Testis (tissue), 5 donors: ENCODE data around the gene SCAP. TPM values are rescaled to one million over a fixed set of nuclear protein-coding genes. Genes with fewer than 3 reads are reported as not detected.
A peak's percentile ranks its signal among the peaks of the same experiment; 100 is the strongest.

Experiments
- DNase-seq: peaks from one replicate; pipeline ENCODE4 v3.0.0-alpha.2; 2019
- H3K27ac ChIP-seq, 2 donors: fragments of 200-600 bp; sonication (generic); one replicate each; pipeline ENCODE4 v1.5.1; 2019
- H3K27me3 ChIP-seq: fragments of 200-600 bp; sonication (generic); one replicate; pipeline ENCODE4 v1.5.1; 2019
- H3K36me3 ChIP-seq: fragments of 200-600 bp; sonication (generic); one replicate; pipeline ENCODE4 v1.5.1; 2017; ENCODE audit warnings: low read depth; ENCODE audit errors: missing control alignments
- H3K4me1 ChIP-seq: fragments of 200-600 bp; sonication (generic); one replicate; pipeline ENCODE4 v1.5.1; 2019
- H3K4me3 ChIP-seq, 2 donors: fragments of 200-600 bp; sonication (generic); one replicate each; pipeline ENCODE4 v1.5.1; 2017 to 2019
- H3K9me3 ChIP-seq: fragments of 200-600 bp; sonication (generic); one replicate; pipeline ENCODE4 v1.5.1; 2017
- CTCF ChIP-seq, 3 experiments: fragments of 450-650 bp in 2 of 3; fragments of 200-600 bp in 1 of 3; sonication (generic) in 1 of 3; IDR thresholded peaks; one replicate each; pipeline ENCODE4 v1.5.1; 2016 to 2019; ENCODE audit warnings: antibody characterized with exemption in 3 of 3, mild to moderate bottlenecking in 2 of 3, moderate library complexity in 1 of 3
- POLR2A ChIP-seq: fragments of 450-650 bp; IDR thresholded peaks from one replicate; pipeline ENCODE4 v1.6.1; 2017; ENCODE audit warnings: antibody characterized with exemption, mild to moderate bottlenecking, moderate library complexity
- WGBS, 2 donors: methylation state at CpG; one replicate each; pipeline ENCODE4 v1.1.5; 2018; 5-methylcytosine and 5-hydroxymethylcytosine counted together
- intact Hi-C: fragments of 100-400 bp; cut with DNase I; formaldehyde crosslinking; loops from one replicate; pipeline ENCODE4 v1.15.1; 2023; ENCODE audit warnings: low total_unique reads
- long read RNA-seq, 2 donors: transcript quantifications; one replicate each; lab custom pipeline, GENCODE V29; 2026
- polyA plus RNA-seq: library from polyadenylated mRNA; stranded (reverse); fragments of 350-450 nt; fragmentation: Illumina TruSeq; extraction: RNeasy Lipid Tissue Mini Kit (QIAGEN cat#74804); gene quantifications from one replicate; pipeline ENCODE4 v1.2.3, GENCODE V29; 2014; ENCODE audit warnings: low read depth, low replicate concordance; ENCODE audit not compliant: insufficient read depth
- total RNA-seq, 2 donors: library from RNA; depleted of rRNA; stranded (reverse); fragments of >200 nt; gene quantifications; one replicate each; pipeline ENCODE4 v1.2.3, GENCODE V29; 2016

The SCAP gene
- 100 to 1,000 TPM; 276 to 313 TPM for total RNA-seq
- 120 TPM for polyA plus RNA-seq
- long read RNA-seq, donor 1, full-length matches to known transcripts, result 8 of 152 reads
- long read RNA-seq, donor 1, partial matches to known transcripts, result 130 of 152 reads
- long read RNA-seq, donor 1, other reads (novel, unspliced or antisense), result 14 of 152 reads
- long read RNA-seq, donor 2, full-length matches to known transcripts, result 7 of 116 reads
- long read RNA-seq, donor 2, partial matches to known transcripts, result 99 of 116 reads
- long read RNA-seq, donor 2, other reads (novel, unspliced or antisense), result 10 of 116 reads

- TF ChIP-seq POLR2A (peak; percentile 46), CTCF (IDR thresholded peaks at IDR 0.05) (peak; percentile 97 to 100 (median 99))
- DNase-seq, result peak; percentile 97
- H3K27ac ChIP-seq, result peak within 1 kb of the TSS; percentile 28 to 81
- WGBS, 2 donors, result 1% methylated on average over 8 to 78 of the region's 88 CpGs
- H3K27me3 ChIP-seq, result no peaks in the 10 kb centered on the region
- H3K9me3 ChIP-seq, result no peaks in the 10 kb centered on the region
- peaks cover 23% of the 10 kb centered on the region for H3K4me1 ChIP-seq
- H3K36me3 ChIP-seq, result no peaks in the 10 kb centered on the region
- intact Hi-C loops, result loop anchor here (5.0 kb wide), 1 partner anchor 53 kb away; no protein-coding TSS in a partner anchor
- peak within 1 kb of the TSS; percentile 88 for H3K4me3 ChIP-seq
Measured at GRCh38 chr3:47475570-47476329, at the start of gene SCAP. Gene SCAP, minus strand, starts transcription at chr3:47475941. Its CDS starts 32,948 bp downstream, at chr3:47442993.

GRCh38 chr3:47523310-47524073 is 47.8 kb upstream of the SCAP start:
- DNase-seq, result no peak
- no peak overlapping the region for H3K4me3 ChIP-seq
- no peak overlapping the region for H3K27ac ChIP-seq
- no peaks in the 10 kb centered on the region for H3K36me3 ChIP-seq
- no peaks in the 10 kb centered on the region for H3K27me3 ChIP-seq
- WGBS, 2 donors, result 65 to 73% methylated on average over 4 of the region's 4 CpGs
- no peaks in the 10 kb centered on the region for H3K9me3 ChIP-seq
- TF ChIP-seq CTCF (IDR thresholded peaks at IDR 0.05) (no peak), POLR2A (no peak)
- intact Hi-C loops, result loop anchor here (5.0 kb wide), 1 partner anchor 269 kb away; no protein-coding TSS in a partner anchor
- H3K4me1 ChIP-seq, result peaks cover 4% of the 10 kb centered on the region

GRCh38 chr3:47522082-47522987 is 46.6 kb upstream of the SCAP start:
- H3K27me3 ChIP-seq, result no peaks in the 10 kb centered on the region
- no peak overlapping the region for H3K27ac ChIP-seq
- H3K4me3 ChIP-seq, result no peak overlapping the region
- TF ChIP-seq POLR2A, result no peak
- TF ChIP-seq CTCF (IDR thresholded peaks at IDR 0.05), result peak; percentile 80 to 97 (median 95)
- WGBS, 2 donors, result 37 to 49% methylated on average over 14 to 15 of the region's 15 CpGs
- intact Hi-C loops, result loop anchor here (5.0 kb wide), 1 partner anchor 270 kb away; no protein-coding TSS in a partner anchor
- H3K9me3 ChIP-seq, result no peaks in the 10 kb centered on the region
- peak; percentile 93 for DNase-seq
- H3K36me3 ChIP-seq, result no peaks in the 10 kb centered on the region
- peaks cover 4% of the 10 kb centered on the region for H3K4me1 ChIP-seq

GRCh38 chr3:47520756-47521155 is 45.0 kb upstream of the SCAP start:
- Histone ChIP-seq H3K9me3 (no peaks in the 10 kb centered on the region), H3K36me3 (no peaks in the 10 kb centered on the region), H3K27me3 (no peaks in the 10 kb centered on the region), H3K4me1 (peaks cover 4% of the 10 kb centered on the region), H3K27ac (no peak overlapping the region), H3K4me3 (no peak overlapping the region)
- intact Hi-C loops, result loop anchor here (5.0 kb wide), 1 partner anchor 272 kb away; no protein-coding TSS in a partner anchor
- DNase-seq, result no peak
- no peak for TF ChIP-seq CTCF (IDR thresholded peaks at IDR 0.05)
